Dermis microvascular lymphatic vessel endothelial cell (primary cell): Measurements from ENCODE around the gene RPL35. TPM values are rescaled to one million over a fixed set of nuclear protein-coding genes. Genes with fewer than 3 reads are reported as not detected.

ENCODE experiments used
- DNase-seq, 2 donors: peaks; one replicate each; pipeline versions ENCODE4 v3.0.0 to v3.0.0-alpha.2; 2010; ENCODE audit warnings: low read depth in 2 of 2
- total RNA-seq: library from RNA; depleted of rRNA; stranded (reverse); fragments of >200 nt; gene quantifications from 2 replicates; pipeline ENCODE4 v1.2.1, GENCODE V29; 2014

Gene RPL35
- total RNA-seq, 1 donor from 2014 or later, result 1,670 TPM

GRCh38 chr9:124877021-124877782 lies 15.4 kb upstream of the RPL35 start:
- no peak for DNase-seq

GRCh38 chr9:124875501-124875900 lies 13.7 kb upstream of the RPL35 start:
- DNase-seq, result no peak

GRCh38 chr9:124873664-124874063 lies 11.9 kb upstream of the RPL35 start:
- no peak for DNase-seq

- no peak for DNase-seq
These were observed 9.4 kb upstream of the RPL35 start for GRCh38 chr9:124871156-124871561.

GRCh38 chr9:124870723-124871122 lies 9.0 kb upstream of the RPL35 start:
- no peak for DNase-seq

- peak; percentile 65 to 83 for DNase-seq
These were observed 8.3 kb upstream of the RPL35 start for GRCh38 chr9:124869986-124870560.

GRCh38 chr9:124869466-124869985 lies 7.8 kb upstream of the RPL35 start:
- DNase-seq, result peak in 1 of 2 donors; percentile 29

- DNase-seq, result peak; percentile 61 to 88
These were observed 7.0 kb upstream of the RPL35 start for GRCh38 chr9:124868511-124869465.

GRCh38 chr9:124863371-124863871 lies 1.7 kb upstream of the RPL35 start:
- DNase-seq, result peak in 1 of 2 donors; percentile 34

- no peak for DNase-seq
These were observed 995 bp downstream of the RPL35 start for GRCh38 chr9:124860582-124861341.

- no peak for DNase-seq
These were observed 1.8 kb downstream of the RPL35 start for GRCh38 chr9:124859803-124860581.

GRCh38 chr9:124858330-124859046 lies 3.3 kb downstream of the RPL35 start:
- DNase-seq, result no peak

- DNase-seq, result no peak
These were observed 4.1 kb downstream of the RPL35 start for GRCh38 chr9:124857533-124858162.

- peak in 1 of 2 donors; percentile 37 for DNase-seq
These were observed 5.6 kb downstream of the RPL35 start for GRCh38 chr9:124855944-124856765.

- DNase-seq, result no peak
These were observed 6.2 kb downstream of the RPL35 start for GRCh38 chr9:124855566-124855943.

- no peak for DNase-seq
These were observed 6.9 kb downstream of the RPL35 start for GRCh38 chr9:124854822-124855221.

GRCh38 chr9:124854161-124854560 lies 7.6 kb downstream of the RPL35 start:
- no peak for DNase-seq

GRCh38 chr9:124853605-124854143 lies 8.1 kb downstream of the RPL35 start:
- no peak for DNase-seq
